ENCODE data around the gene UQCRHL.

UQCRHL gene

GRCh38 chr1:15834406-15835204 lies 27.2 kb upstream of the UQCRHL start (continued):
- peak; percentile 38; the same call in 1 of the 2 replicates for TF ChIP-seq TSHZ1 (tag by site-specific recombination; IDR thresholded peaks at IDR 0.05; ENCODE audit: borderline replicate concordance)
- no peak for TF ChIP-seq ZNF585B (tag by site-specific recombination; IDR thresholded peaks at IDR 0.05)
- TF ChIP-seq ZNF24 (tag by site-specific recombination; IDR thresholded peaks at IDR 0.05), result 0 out of 2 replicates have a peak, but pooled peaks have one; percentile 57
- TF ChIP-seq ZNF366 (tag by site-specific recombination; conservative IDR thresholded peaks at IDR 0.05), result peak; percentile 73
- no peak for TF ChIP-seq ZNF138 (tag by site-specific recombination; IDR thresholded peaks at IDR 0.05; ENCODE audit: borderline replicate concordance)
- no peak for TF ChIP-seq ZNF184 (tag by site-specific recombination; IDR thresholded peaks at IDR 0.05)
- TF ChIP-seq, protein P1, sequence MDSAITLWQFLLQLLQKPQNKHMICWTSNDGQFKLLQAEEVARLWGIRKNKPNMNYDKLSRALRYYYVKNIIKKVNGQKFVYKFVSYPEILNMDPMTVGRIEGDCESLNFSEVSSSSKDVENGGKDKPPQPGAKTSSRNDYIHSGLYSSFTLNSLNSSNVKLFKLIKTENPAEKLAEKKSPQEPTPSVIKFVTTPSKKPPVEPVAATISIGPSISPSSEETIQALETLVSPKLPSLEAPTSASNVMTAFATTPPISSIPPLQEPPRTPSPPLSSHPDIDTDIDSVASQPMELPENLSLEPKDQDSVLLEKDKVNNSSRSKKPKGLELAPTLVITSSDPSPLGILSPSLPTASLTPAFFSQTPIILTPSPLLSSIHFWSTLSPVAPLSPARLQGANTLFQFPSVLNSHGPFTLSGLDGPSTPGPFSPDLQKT (IDR thresholded peaks at IDR 0.05; ENCODE audit: borderline replicate concordance, low read depth, low read length), result no peak
- no peak for TF ChIP-seq ZNF621 (tag by site-specific recombination; IDR thresholded peaks at IDR 0.05)
- peak; percentile 62 for TF ChIP-seq ZNF76 (tag by site-specific recombination; IDR thresholded peaks at IDR 0.05; ENCODE audit: borderline replicate concordance, low read depth)
- TF ChIP-seq ZNF16 (tag by site-specific recombination; IDR thresholded peaks at IDR 0.05; ENCODE audit: low read depth), result no peak
- peak; percentile 61 for TF ChIP-seq ZFP37 (tag by site-specific recombination; IDR thresholded peaks at IDR 0.05)
- TF ChIP-seq HOXA7 (CRISPR knock-in tag; IDR thresholded peaks at IDR 0.05; ENCODE audit: borderline replicate concordance), result no peak
- peak; percentile 53; the same call in 1 of the 2 replicates for TF ChIP-seq HOXD13 (CRISPR knock-in tag; IDR thresholded peaks at IDR 0.05; ENCODE audit: borderline replicate concordance)
- peak; percentile 57; the same call in 1 of the 2 replicates for TF ChIP-seq TRIM28 (IDR thresholded peaks at IDR 0.05; ENCODE audit: borderline replicate concordance, low read length)
- peak; percentile 78 for TF ChIP-seq SP3 (tag by site-specific recombination; IDR thresholded peaks at IDR 0.05)
- peak; percentile 72 for TF ChIP-seq ZNF843 (tag by site-specific recombination; IDR thresholded peaks at IDR 0.05)
- TF ChIP-seq ZNF214 (tag by site-specific recombination; IDR thresholded peaks at IDR 0.05; ENCODE audit: borderline replicate concordance), result no peak
- no peak for TF ChIP-seq ZNF155 (tag by site-specific recombination; IDR thresholded peaks at IDR 0.05)
- peak; percentile 86 for TF ChIP-seq MZF1 (tag by site-specific recombination; IDR thresholded peaks at IDR 0.05; ENCODE audit: borderline replicate concordance)
- no peak for TF ChIP-seq ZSCAN23 (tag by site-specific recombination; IDR thresholded peaks at IDR 0.05)
- TF ChIP-seq, protein P2, sequence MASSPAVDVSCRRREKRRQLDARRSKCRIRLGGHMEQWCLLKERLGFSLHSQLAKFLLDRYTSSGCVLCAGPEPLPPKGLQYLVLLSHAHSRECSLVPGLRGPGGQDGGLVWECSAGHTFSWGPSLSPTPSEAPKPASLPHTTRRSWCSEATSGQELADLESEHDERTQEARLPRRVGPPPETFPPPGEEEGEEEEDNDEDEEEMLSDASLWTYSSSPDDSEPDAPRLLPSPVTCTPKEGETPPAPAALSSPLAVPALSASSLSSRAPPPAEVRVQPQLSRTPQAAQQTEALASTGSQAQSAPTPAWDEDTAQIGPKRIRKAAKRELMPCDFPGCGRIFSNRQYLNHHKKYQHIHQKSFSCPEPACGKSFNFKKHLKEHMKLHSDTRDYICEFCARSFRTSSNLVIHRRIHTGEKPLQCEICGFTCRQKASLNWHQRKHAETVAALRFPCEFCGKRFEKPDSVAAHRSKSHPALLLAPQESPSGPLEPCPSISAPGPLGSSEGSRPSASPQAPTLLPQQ (tag by site-specific recombination; IDR thresholded peaks at IDR 0.05), result peak; percentile 98
- no peak for TF ChIP-seq ZNF221 (tag by site-specific recombination; IDR thresholded peaks at IDR 0.05; ENCODE audit: borderline replicate concordance)
- TF ChIP-seq ZNF707 (tag by site-specific recombination; IDR thresholded peaks at IDR 0.05), result no peak
- no peak for TF ChIP-seq ZNF645 (tag by site-specific recombination; IDR thresholded peaks at IDR 0.05)
- TF ChIP-seq ZNF362 (tag by site-specific recombination; IDR thresholded peaks at IDR 0.05), result peak; percentile 94
- TF ChIP-seq ZNF423 (tag by site-specific recombination; IDR thresholded peaks at IDR 0.05), result peak; percentile 72

Data from HEK293 (cell line).